ENCODE measurements around the gene KCNC4.

KCNC4 gene

DNA sequence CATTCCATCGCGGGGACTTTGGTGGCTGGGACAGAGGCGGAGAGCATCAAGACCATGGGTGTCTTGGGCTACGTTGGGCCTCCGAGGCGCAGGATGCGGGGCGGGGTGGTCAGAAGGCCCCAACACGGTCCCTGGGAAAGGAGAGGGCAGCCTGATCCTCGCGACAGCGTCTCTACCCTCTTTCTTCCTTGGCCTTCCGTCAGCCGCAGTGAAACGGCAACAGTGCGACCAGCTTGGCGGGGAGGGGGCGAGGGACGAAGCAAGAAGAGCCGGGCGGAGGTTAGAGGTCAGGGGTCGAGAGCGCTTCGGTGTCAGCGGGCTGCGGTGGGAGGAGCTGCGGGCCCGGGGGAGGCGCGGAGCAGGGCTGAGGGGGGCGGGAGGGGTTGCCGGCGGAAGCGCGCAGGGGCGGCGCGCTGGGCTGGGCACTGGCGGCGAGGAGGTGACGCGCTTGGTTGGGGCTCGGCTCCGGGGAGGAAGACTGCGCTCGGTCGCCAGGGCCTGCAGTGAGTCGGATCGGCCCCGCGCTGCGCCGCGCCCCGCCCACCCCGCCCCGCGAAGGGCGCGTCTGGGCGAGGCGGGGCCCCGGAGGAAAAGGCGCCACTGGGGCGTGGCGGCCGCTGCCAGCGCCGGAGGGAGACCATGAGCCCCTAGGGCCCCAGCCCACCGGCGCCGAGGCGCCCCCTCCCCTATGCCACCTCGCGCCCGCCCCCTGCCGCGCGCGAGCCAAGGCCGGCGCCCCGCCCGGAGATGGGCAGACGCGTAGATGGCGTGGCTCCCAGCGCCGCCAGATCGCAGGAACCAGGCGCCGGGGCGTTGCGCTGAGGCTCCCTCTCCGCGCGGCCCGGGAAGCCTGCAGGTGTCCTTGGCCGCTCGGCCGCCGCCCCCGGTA, at the start of gene KCNC4:
KCNC4 (plus strand) TSS at position 600 of the 889 bp plus-strand sequence. CDS start 1,186 bp downstream, outside the sequence.
- peak within 1 kb of the TSS; percentile 66 for H3K4me3 ChIP-seq (ENCODE audit: low read depth, low read length)
- TF ChIP-seq, protein P1, sequence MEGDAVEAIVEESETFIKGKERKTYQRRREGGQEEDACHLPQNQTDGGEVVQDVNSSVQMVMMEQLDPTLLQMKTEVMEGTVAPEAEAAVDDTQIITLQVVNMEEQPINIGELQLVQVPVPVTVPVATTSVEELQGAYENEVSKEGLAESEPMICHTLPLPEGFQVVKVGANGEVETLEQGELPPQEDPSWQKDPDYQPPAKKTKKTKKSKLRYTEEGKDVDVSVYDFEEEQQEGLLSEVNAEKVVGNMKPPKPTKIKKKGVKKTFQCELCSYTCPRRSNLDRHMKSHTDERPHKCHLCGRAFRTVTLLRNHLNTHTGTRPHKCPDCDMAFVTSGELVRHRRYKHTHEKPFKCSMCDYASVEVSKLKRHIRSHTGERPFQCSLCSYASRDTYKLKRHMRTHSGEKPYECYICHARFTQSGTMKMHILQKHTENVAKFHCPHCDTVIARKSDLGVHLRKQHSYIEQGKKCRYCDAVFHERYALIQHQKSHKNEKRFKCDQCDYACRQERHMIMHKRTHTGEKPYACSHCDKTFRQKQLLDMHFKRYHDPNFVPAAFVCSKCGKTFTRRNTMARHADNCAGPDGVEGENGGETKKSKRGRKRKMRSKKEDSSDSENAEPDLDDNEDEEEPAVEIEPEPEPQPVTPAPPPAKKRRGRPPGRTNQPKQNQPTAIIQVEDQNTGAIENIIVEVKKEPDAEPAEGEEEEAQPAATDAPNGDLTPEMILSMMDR (IDR thresholded peaks at IDR 0.05; ENCODE audit: low read depth, low read length, missing control alignments): no peak
- peak; percentile 58 for DNase-seq (ENCODE audit: low read depth)

- DNase-seq (ENCODE audit: low read depth): no peak
- TF ChIP-seq, protein P1 (IDR thresholded peaks at IDR 0.05; ENCODE audit: low read depth, low read length, missing control alignments): no peak
- no peak overlapping the region for H3K4me3 ChIP-seq (ENCODE audit: low read depth, low read length)
Measured at GRCh38 chr1:110160538-110161100, 49.5 kb upstream of the KCNC4 start.

GRCh38 chr1:110161165-110161564, 48.9 kb upstream of the KCNC4 start:
- no peak overlapping the region for H3K4me3 ChIP-seq (ENCODE audit: low read depth, low read length)
- TF ChIP-seq, protein P1 (IDR thresholded peaks at IDR 0.05; ENCODE audit: low read depth, low read length, missing control alignments): no peak
- DNase-seq (ENCODE audit: low read depth): no peak

DNA sequence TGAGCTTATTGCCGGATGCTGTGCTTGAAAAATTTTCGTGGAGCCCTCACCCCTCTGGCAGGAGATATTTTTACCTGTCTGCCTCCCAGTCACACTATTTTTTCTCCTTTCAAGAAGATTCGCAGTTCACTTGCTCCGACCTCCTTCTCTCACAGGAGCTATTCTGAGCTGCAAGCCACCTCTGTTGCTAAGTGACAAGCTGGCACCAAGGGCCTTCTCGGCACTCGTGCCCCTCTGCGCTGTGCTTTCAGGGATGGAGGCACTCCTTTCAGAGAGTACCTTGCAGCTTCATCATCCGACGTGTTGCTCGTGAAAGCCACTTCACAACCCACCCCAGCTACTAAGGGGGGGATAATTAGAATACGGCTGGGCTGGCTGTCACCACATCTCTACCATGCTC, 48.3 kb upstream of the KCNC4 start:
- TF ChIP-seq, protein P1 (IDR thresholded peaks at IDR 0.05; ENCODE audit: low read depth, low read length, missing control alignments): no peak
- DNase-seq (ENCODE audit: low read depth): no peak
- H3K4me3 ChIP-seq (ENCODE audit: low read depth, low read length): no peak overlapping the region

DNA sequence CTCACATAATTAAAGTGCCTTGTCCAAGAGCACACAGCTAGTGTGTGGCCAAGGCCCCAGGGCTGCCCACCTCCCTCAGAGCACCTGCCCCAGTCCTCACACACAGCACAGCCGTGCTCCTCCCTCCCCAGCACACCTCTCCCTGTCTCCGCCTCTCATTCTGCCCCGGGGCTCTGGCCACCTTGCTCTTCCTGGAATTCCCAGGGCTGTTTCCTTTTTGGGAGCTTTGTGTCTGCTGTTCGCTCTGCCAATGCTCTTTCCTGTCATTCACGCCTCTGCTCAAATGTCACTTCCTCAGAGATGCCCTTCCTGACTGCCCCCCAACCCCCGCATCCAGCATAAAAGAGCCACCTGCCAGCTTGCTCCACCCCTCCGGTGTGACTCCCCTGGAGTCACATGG, 46.5 kb upstream of the KCNC4 start:
- TF ChIP-seq, protein P1 (IDR thresholded peaks at IDR 0.05; ENCODE audit: low read depth, low read length, missing control alignments): no peak
- no peak for DNase-seq (ENCODE audit: low read depth)
- no peak overlapping the region for H3K4me3 ChIP-seq (ENCODE audit: low read depth, low read length)

GRCh38 chr1:110164725-110165350, 45.3 kb upstream of the KCNC4 start:
- H3K4me3 ChIP-seq (ENCODE audit: low read depth, low read length): no peak overlapping the region
- TF ChIP-seq, protein P1 (IDR thresholded peaks at IDR 0.05; ENCODE audit: low read depth, low read length, missing control alignments): no peak
- DNase-seq (ENCODE audit: low read depth): no peak
